Measurements from ENCODE around the gene TMEM175. TPM values are rescaled to one million over a fixed set of nuclear protein-coding genes. Genes with fewer than 3 reads are reported as not detected.

The TMEM175 gene
- total and polyA plus RNA-seq, 2 of the 13 experiments (the other 11 are each of a cell fraction or from before 2014, with no cell fraction given) = 5.1 to 9.9 TPM

DNA sequence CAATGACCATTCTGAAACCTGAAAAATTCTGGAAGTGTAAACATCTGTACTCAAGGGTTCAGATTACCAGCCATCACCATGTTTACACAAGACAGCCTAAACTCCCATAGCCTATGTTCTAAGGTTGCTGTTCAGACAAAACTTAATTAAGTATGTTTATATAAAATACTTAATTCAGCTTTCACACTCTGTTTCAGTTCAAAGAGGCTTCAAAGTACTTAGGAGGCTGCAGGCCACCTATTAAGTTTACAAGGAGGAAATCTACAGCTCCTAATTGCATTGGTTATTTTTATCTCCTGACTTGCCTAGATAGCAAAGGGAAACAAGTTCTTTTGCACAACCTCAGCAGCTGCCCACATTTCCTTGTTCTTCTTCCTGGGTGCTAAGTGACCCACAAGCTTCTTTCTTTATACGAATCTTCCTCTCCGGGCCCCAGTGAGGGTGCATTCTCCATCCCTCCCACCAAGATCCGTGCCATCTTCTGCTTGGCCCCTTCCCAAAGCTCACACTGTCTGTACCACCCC is 2.2 kb upstream of the TMEM175 start (continued):
- TF ChIP-seq, protein P1, sequence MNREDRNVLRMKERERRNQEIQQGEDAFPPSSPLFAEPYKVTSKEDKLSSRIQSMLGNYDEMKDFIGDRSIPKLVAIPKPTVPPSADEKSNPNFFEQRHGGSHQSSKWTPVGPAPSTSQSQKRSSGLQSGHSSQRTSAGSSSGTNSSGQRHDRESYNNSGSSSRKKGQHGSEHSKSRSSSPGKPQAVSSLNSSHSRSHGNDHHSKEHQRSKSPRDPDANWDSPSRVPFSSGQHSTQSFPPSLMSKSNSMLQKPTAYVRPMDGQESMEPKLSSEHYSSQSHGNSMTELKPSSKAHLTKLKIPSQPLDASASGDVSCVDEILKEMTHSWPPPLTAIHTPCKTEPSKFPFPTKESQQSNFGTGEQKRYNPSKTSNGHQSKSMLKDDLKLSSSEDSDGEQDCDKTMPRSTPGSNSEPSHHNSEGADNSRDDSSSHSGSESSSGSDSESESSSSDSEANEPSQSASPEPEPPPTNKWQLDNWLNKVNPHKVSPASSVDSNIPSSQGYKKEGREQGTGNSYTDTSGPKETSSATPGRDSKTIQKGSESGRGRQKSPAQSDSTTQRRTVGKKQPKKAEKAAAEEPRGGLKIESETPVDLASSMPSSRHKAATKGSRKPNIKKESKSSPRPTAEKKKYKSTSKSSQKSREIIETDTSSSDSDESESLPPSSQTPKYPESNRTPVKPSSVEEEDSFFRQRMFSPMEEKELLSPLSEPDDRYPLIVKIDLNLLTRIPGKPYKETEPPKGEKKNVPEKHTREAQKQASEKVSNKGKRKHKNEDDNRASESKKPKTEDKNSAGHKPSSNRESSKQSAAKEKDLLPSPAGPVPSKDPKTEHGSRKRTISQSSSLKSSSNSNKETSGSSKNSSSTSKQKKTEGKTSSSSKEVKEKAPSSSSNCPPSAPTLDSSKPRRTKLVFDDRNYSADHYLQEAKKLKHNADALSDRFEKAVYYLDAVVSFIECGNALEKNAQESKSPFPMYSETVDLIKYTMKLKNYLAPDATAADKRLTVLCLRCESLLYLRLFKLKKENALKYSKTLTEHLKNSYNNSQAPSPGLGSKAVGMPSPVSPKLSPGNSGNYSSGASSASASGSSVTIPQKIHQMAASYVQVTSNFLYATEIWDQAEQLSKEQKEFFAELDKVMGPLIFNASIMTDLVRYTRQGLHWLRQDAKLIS (CRISPR knock-in tag; IDR thresholded peaks at IDR 0.05) = no peak

DNA sequence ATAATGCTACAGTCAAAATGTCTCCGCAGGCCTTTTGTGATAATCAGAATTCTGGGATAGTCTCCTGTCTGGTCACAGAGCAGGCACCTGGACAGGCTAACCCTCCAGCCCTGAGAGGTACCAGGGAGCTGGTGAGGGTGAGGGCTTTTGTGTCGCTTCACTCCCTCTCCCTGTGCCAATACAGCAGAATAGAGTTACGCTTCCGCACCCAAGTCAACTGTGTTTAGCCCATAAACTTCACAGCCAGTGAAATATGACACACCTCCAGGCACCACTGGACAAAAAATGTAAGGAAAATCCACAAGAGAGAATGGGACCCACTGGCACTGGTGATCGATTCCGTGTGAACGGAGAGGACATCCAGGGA is 1.4 kb upstream of the TMEM175 start:
- Histone ChIP-seq H3K36me3 (replicated peaks in 1 of 2; ENCODE audit: control insufficient read depth in 1 of 2, insufficient read depth in 2 of 2, low read length in 2 of 2) (peaks cover 0 to 5% of the 10 kb centered on the region in 2 experiments; a peak in 1 of 5 replicates), H2AFZ (ENCODE audit: low read length) (no peak overlapping the region), H3K27me3 (ENCODE audit: control insufficient read depth in 1 of 2, insufficient read depth in 2 of 2, low read length in 2 of 2) (no peaks in the 10 kb centered on the region; a peak in 1 of 5 replicates), H4K20me1 (ENCODE audit: insufficient read depth, low read length) (peaks cover 25% of the 10 kb centered on the region), H3K4me1 (ENCODE audit: insufficient read depth, low read length) (peaks cover 35% of the 10 kb centered on the region), H3K27ac (ENCODE audit: extremely low read length, insufficient read depth, low read length) (peak overlapping the region; percentile 84), H3K4me3 (replicated peaks in 1 of 3; ENCODE audit: insufficient read depth in 1 of 3, low read depth in 2 of 3, low read length in 3 of 3) (peak overlapping the region; percentile 84 to 100 (median 97)), H3K4me2 (ENCODE audit: low read depth, low read length) (peak overlapping the region; percentile 94), H3K79me2 (ENCODE audit: insufficient read depth, low read length) (peaks cover 44% of the 10 kb centered on the region), H3K9me3 (ENCODE audit: low read length) (no peaks in the 10 kb centered on the region), H3K9ac (ENCODE audit: insufficient read depth, low read depth, low read length) (peak overlapping the region; percentile 96)
- 26% methylated on average over 7 of the region's 7 CpGs for WGBS (ENCODE audit: low lambda C conversion rate)
- DNase-seq (ENCODE audit: low spot score) (no peak), FAIRE-seq (peak; percentile 12), ATAC-seq (no peak)
- POLR2A ChIA-PET = interaction anchor here (2.4 kb wide), 1 partner anchor 55 kb away, joined by 25 read pairs; the partner anchor contains the start of gene IDUA
- CTCF ChIA-PET (ENCODE audit: low intra/inter-chr PET ratio, low total read pairs) = no interaction called here
- in situ Hi-C loops (cut with HindIII; ENCODE audit: extremely low pct_ligation_motif_present, low pct_unique_long_range_greater_than_20kb) (loop anchor here (5.0 kb wide), 1 partner anchor 56 kb away; the partner anchor contains the start of gene IDUA), intact Hi-C loops (cut with micrococcal nuclease; ENCODE audit: unreplicated experiment) (loop anchor here (2.0 to 5.0 kb wide), 2 partner anchors 56 to 149 kb away; partner anchors contain the start of gene IDUA)
- TSS peak; percentile 75 for BruUV-seq (replicated peaks)
- TF ChIP-seq HNRNPLL (IDR thresholded peaks at IDR 0.05; ENCODE audit: low read depth, low read length, poor library complexity, severe bottlenecking) = no peak
- TF ChIP-seq GTF3A (CRISPR knock-in tag; conservative IDR thresholded peaks at IDR 0.05) = no peak
- TF ChIP-seq HNF4G (IDR thresholded peaks at IDR 0.05; ENCODE audit: borderline replicate concordance, low read depth, low read length) = no peak
- no peak for TF ChIP-seq HNF4G (CRISPR knock-in tag; IDR thresholded peaks at IDR 0.05; ENCODE audit: borderline replicate concordance, low read depth)
- TF ChIP-seq TARDBP (CRISPR knock-in tag; IDR thresholded peaks at IDR 0.05) = no peak
- no peak for TF ChIP-seq ZNF777 (CRISPR knock-in tag; IDR thresholded peaks at IDR 0.05)
- no peak for TF ChIP-seq TSC22D2 (CRISPR knock-in tag; IDR thresholded peaks at IDR 0.05; ENCODE audit: borderline replicate concordance)
- TF ChIP-seq ZNF451 (CRISPR knock-in tag; IDR thresholded peaks at IDR 0.05) = no peak
- TF ChIP-seq ONECUT2 (CRISPR knock-in tag; IDR thresholded peaks at IDR 0.05) = no peak
- no peak for TF ChIP-seq YEATS4 (CRISPR knock-in tag; IDR thresholded peaks at IDR 0.05; ENCODE audit: borderline replicate concordance)
- TF ChIP-seq RAD51 (IDR thresholded peaks at IDR 0.05; ENCODE audit: borderline replicate concordance) = no peak
- TF ChIP-seq ZNF749 (CRISPR knock-in tag; IDR thresholded peaks at IDR 0.05; ENCODE audit: borderline replicate concordance) = no peak
- TF ChIP-seq, protein P2, sequence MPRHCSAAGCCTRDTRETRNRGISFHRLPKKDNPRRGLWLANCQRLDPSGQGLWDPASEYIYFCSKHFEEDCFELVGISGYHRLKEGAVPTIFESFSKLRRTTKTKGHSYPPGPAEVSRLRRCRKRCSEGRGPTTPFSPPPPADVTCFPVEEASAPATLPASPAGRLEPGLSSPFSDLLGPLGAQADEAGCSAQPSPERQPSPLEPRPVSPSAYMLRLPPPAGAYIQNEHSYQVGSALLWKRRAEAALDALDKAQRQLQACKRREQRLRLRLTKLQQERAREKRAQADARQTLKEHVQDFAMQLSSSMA (CRISPR knock-in tag; IDR thresholded peaks at IDR 0.05) = no peak
- TF ChIP-seq NFKBIZ (CRISPR knock-in tag; IDR thresholded peaks at IDR 0.05) = no peak
- no peak for TF ChIP-seq ELF3 (CRISPR knock-in tag; IDR thresholded peaks at IDR 0.05)

Measured in HepG2 (cell line).